PC-3 (cell line): ENCODE data around the gene ELOVL4. TPM values are rescaled to one million over a fixed set of nuclear protein-coding genes. Genes with fewer than 3 reads are reported as not detected.
A peak's percentile ranks its signal among the peaks of the same experiment; 100 is the strongest.

Source experiments
- ATAC-seq: fragments of 200-7000 bp; cut with Tn5 transposase; 2 replicates; pipeline ENCODE4 v1.9.1; 2020; ENCODE audit warnings: mild to moderate bottlenecking, moderate library complexity
- BruUV-seq: library from RNA; stranded (reverse); fragments of 400-500 nt; replicated peaks from 2 replicates; lab custom pipeline; 2021; lab: Mats Ljungman, UMichigan
- CTCF ChIA-PET: fragments of 300-600 bp; sonication (Branson Sonifier 250); formaldehyde crosslinking; loops from one replicate; lab custom pipeline; 2022; ENCODE audit warnings: antibody characterized with exemption; lab: Charles Lee
- POLR2A ChIA-PET: fragments of 300-600 bp; sonication (Branson Sonifier 250); formaldehyde crosslinking; loops from one replicate; lab custom pipeline; 2022; ENCODE audit warnings: antibody characterized with exemption; ENCODE audit not compliant: unreplicated experiment; lab: Charles Lee
- DNase-seq: peaks from one replicate; pipeline ENCODE4 v3.0.0-alpha.2; 2015
- H2AFZ ChIP-seq: fragments of 300-600 bp; sonication (generic); 2 replicates; pipeline ENCODE4 v1.6.0; 2016; ENCODE audit warnings: antibody characterized with exemption, low read length
- H3F3A ChIP-seq: fragments of 300-600 bp; sonication (generic); one replicate; pipeline ENCODE4 v1.6.0; 2017; ENCODE audit warnings: antibody characterized with exemption, low read length, control low read depth, mild to moderate bottlenecking; ENCODE audit not compliant: unreplicated experiment
- H3K27ac ChIP-seq: fragments of 300-600 bp; sonication (generic); 2 replicates; pipeline ENCODE4 v1.5.1; 2016; ENCODE audit warnings: mild to moderate bottlenecking, low read length
- H3K27me3 ChIP-seq: fragments of 300-600 bp; sonication (generic); 2 replicates; pipeline ENCODE4 v1.6.1; 2016; ENCODE audit warnings: low read length, mixed read lengths
- H3K36me3 ChIP-seq: fragments of 300-600 bp; sonication (generic); 2 replicates; pipeline ENCODE4 v1.6.1; 2016; ENCODE audit warnings: low read depth, mixed run types, low read length, mixed read lengths
- H3K4me1 ChIP-seq: fragments of 300-600 bp; sonication (generic); 2 replicates; pipeline ENCODE4 v1.5.1; 2016; ENCODE audit warnings: low read length; ENCODE audit not compliant: insufficient read depth
- H3K4me2 ChIP-seq: fragments of 300-600 bp; sonication (generic); 2 replicates; pipeline ENCODE4 v1.6.0; 2016; ENCODE audit warnings: low read length
- H3K4me3 ChIP-seq: fragments of 300-600 bp; sonication (generic); 2 replicates; pipeline ENCODE4 v1.5.1; 2016; ENCODE audit warnings: mild to moderate bottlenecking, low read length, mixed read lengths
- H3K79me2 ChIP-seq: fragments of 300-600 bp; sonication (generic); 2 replicates; pipeline ENCODE4 v1.6.1; 2017; ENCODE audit warnings: low read length, mixed read lengths
- H3K9ac ChIP-seq: fragments of 300-600 bp; sonication (generic); 2 replicates; pipeline ENCODE4 v1.6.0; 2016; ENCODE audit warnings: mild to moderate bottlenecking, low read length
- H3K9me2 ChIP-seq: fragments of 300-600 bp; sonication (generic); replicated peaks from 2 replicates; pipeline ENCODE4 v1.6.1; 2016; ENCODE audit warnings: mixed run types, low read length, mixed read lengths
- H3K9me3 ChIP-seq: fragments of 300-600 bp; sonication (generic); 2 replicates; pipeline ENCODE4 v1.6.1; 2016; ENCODE audit warnings: low read length, mixed read lengths
- H4K20me1 ChIP-seq: fragments of 300-600 bp; sonication (generic); 2 replicates; pipeline ENCODE4 v1.6.1; 2016; ENCODE audit warnings: low read length, mixed read lengths
- EZH2 ChIP-seq: fragments of 300-600 bp; sonication (generic); IDR thresholded peaks from one replicate; pipeline ENCODE4 v1.6.1; 2017; ENCODE audit warnings: antibody characterized with exemption, mild to moderate bottlenecking, low read length; ENCODE audit not compliant: unreplicated experiment
- EZH2phosphoT487 ChIP-seq: fragments of 300-600 bp; sonication (generic); IDR thresholded peaks from 2 replicates; pipeline ENCODE4 v1.6.1; 2018; ENCODE audit warnings: mild to moderate bottlenecking, antibody characterized with exemption, low read length, borderline replicate concordance
- intact Hi-C: fragments of 100-400 bp; cut with micrococcal nuclease; formaldehyde crosslinking; loops from 2 replicates; pipeline ENCODE4 v1.9.0; 2023
- total RNA-seq: library from RNA; depleted of rRNA; stranded (reverse); fragments of >200 nt; gene quantifications from 2 replicates; pipeline ENCODE4 v1.2.3, GENCODE V29; 2014
- TF ChIP-seq, protein P1 (sequence below): fragments of 300-600 bp; sonication (generic); conservative IDR thresholded peaks from 2 replicates; pipeline ENCODE4 v1.5.1; 2017; ENCODE audit warnings: antibody characterized with exemption, low read depth, mild to moderate bottlenecking, low read length

The ELOVL4 gene
- total RNA-seq, 1 experiment from 2014 or later = 1.1 TPM

DNA sequence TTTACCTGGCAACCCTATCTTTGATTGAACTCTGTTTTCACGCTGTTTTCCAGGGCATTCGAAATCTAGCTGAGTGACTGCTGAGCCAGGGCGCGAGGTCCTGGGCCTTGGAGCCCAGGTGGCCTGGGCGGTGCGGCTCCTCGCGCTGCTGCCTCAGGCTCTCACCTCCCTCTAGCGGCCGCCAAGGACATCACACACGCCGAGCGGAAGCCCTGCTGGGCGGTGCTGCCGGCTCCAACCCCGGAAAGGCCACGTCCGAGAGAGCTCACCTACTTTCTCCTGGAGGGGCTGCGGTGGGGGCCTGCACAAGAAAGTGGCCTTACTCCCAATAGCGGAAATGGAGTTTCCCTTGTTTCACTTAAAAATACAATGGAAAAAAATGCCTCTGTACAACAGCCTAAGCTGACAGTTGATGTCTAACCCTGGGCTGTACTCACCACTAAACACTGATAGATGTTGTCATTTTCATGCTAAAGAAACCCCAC, 77.7 kb downstream of the ELOVL4 start:
- ATAC-seq (peak; percentile 98), DNase-seq (peak; percentile 71)
- Histone ChIP-seq H3K27me3 (no peaks in the 10 kb centered on the region), H3K79me2 (no peaks in the 10 kb centered on the region), H3K4me1 (0 out of 2 replicates have a peak, but pooled peaks cover 6% of the 10 kb centered on the region), H3K4me2 (peak overlapping the region; percentile 71), H2AFZ (peak overlapping the region; percentile 85), H3F3A (no peaks in the 10 kb centered on the region), H3K36me3 (no peaks in the 10 kb centered on the region), H3K9me2 (no peaks in the 10 kb centered on the region), H3K9ac (0 out of 2 replicates have a peak overlapping the region, but pooled peaks have one; percentile 7), H3K27ac (no peak overlapping the region), H3K4me3 (peak overlapping the region; percentile 39; the same call in 1 of the 2 replicates), H3K9me3 (no peaks in the 10 kb centered on the region), H4K20me1 (no peaks in the 10 kb centered on the region)
- intact Hi-C loops = loop anchor here (5.0 to 10.0 kb wide), 3 partner anchors 78 to 225 kb away; partner anchors contain the start of genes ELOVL4 and TTK
- ChIA-PET CTCF (interaction anchor here (0.6 to 1.2 kb wide), 4 partner anchors 77 to 163 kb away, joined by 3 to 4 read pairs (median 4); no protein-coding TSS in a partner anchor), POLR2A (no interaction called here)
- BruUV-seq = no TSS peak
- TF ChIP-seq, protein P1, sequence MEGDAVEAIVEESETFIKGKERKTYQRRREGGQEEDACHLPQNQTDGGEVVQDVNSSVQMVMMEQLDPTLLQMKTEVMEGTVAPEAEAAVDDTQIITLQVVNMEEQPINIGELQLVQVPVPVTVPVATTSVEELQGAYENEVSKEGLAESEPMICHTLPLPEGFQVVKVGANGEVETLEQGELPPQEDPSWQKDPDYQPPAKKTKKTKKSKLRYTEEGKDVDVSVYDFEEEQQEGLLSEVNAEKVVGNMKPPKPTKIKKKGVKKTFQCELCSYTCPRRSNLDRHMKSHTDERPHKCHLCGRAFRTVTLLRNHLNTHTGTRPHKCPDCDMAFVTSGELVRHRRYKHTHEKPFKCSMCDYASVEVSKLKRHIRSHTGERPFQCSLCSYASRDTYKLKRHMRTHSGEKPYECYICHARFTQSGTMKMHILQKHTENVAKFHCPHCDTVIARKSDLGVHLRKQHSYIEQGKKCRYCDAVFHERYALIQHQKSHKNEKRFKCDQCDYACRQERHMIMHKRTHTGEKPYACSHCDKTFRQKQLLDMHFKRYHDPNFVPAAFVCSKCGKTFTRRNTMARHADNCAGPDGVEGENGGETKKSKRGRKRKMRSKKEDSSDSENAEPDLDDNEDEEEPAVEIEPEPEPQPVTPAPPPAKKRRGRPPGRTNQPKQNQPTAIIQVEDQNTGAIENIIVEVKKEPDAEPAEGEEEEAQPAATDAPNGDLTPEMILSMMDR = peak; percentile 75
- TF ChIP-seq EZH2phosphoT487 = no peak
- no peak for TF ChIP-seq EZH2

DNA sequence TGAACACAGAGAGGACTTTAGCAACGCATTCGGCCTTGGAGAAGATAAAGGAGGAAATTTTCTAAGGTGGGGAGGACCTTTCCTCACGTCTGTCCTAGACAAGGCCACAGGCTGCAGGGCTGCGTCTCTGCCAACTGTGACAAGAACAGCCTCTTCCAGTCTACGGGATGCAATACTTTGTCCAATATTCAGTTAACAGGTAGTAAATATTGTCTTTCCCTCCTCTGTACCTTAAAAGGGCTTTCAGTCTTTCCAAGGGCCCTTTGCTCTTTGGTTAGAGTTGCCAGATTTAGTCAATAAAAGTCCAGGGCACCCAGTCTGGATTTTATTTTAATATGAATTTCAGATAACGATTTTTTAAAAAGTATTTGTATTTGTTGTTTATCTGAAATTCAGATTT, 78.2 kb downstream of the ELOVL4 start:
- Histone ChIP-seq H3K79me2 (no peaks in the 10 kb centered on the region), H3K27me3 (no peaks in the 10 kb centered on the region), H3K4me1 (0 out of 2 replicates have a peak, but pooled peaks cover 6% of the 10 kb centered on the region), H4K20me1 (no peaks in the 10 kb centered on the region), H3K4me3 (no peak overlapping the region), H3K27ac (no peak overlapping the region), H3K9me2 (no peaks in the 10 kb centered on the region), H3F3A (no peaks in the 10 kb centered on the region), H3K9me3 (no peaks in the 10 kb centered on the region), H3K36me3 (no peaks in the 10 kb centered on the region), H3K9ac (no peak overlapping the region), H3K4me2 (peak overlapping the region; percentile 71; the same call in 1 of the 2 replicates), H2AFZ (peak overlapping the region; percentile 85)
- ChIA-PET CTCF (interaction anchor here (0.7 to 1.2 kb wide), 2 partner anchors 77 to 141 kb away, joined by 3 read pairs; no protein-coding TSS in a partner anchor), POLR2A (no interaction called here)
- DNase-seq (no peak), ATAC-seq (no peak)
- intact Hi-C loops = loop anchor here (5.0 kb wide), 1 partner anchor 78 kb away; the partner anchor contains the start of gene ELOVL4
- no TSS peak for BruUV-seq
- TF ChIP-seq EZH2 = no peak
- TF ChIP-seq, protein P1 = no peak
- TF ChIP-seq EZH2phosphoT487 = no peak
